PFSK-1 (cell line): ENCODE results near the gene ADGRF3.

Source experiments
- FOXP2 ChIP-seq: optimal IDR thresholded peaks from 2 replicates; pipeline ENCODE3; 2011; ENCODE audit warnings: borderline replicate concordance, control low read depth, inconsistent platforms; ENCODE audit not compliant: insufficient read depth; ENCODE audit errors: extremely low read length, extremely low read depth
- POLR2AphosphoS5 ChIP-seq: IDR thresholded peaks from 2 replicates; pipeline ENCODE4 v1.6.1; 2012; ENCODE audit warnings: low read depth, mild to moderate bottlenecking, control low read depth, low read length, moderate library complexity
- REST ChIP-seq, 2 experiments: IDR thresholded peaks; 2 replicates each; pipeline versions ENCODE4 v1.6.1 to v1.8.0; 2011 to 2012; ENCODE audit warnings: low read depth in 2 of 2, low read length in 2 of 2, control low read depth in 1 of 2, inconsistent platforms in 1 of 2, mild to moderate bottlenecking in 1 of 2, moderate library complexity in 1 of 2; ENCODE audit not compliant: insufficient read depth in 1 of 2
- SIN3A ChIP-seq: IDR thresholded peaks from 2 replicates; pipeline ENCODE4 v1.6.1; 2012; ENCODE audit warnings: mild to moderate bottlenecking, low read length, moderate library complexity, borderline replicate concordance; ENCODE audit not compliant: insufficient read depth
- TAF1 ChIP-seq: IDR thresholded peaks from 2 replicates; pipeline ENCODE4 v1.6.1; 2012; ENCODE audit warnings: low read length, control low read depth, borderline replicate concordance; ENCODE audit not compliant: insufficient read depth

- no peak for TF ChIP-seq POLR2AphosphoS5
- no peak for TF ChIP-seq TAF1
- no peak for TF ChIP-seq REST (IDR thresholded peaks at IDR 0.05; ENCODE audit: insufficient read depth in 1 of 2, low read depth in 2 of 2, low read length in 2 of 2)
- TF ChIP-seq SIN3A = no peak
- no peak for TF ChIP-seq FOXP2
Measured at GRCh38 chr2:26268213-26268612, 78.4 kb downstream of the ADGRF3 start.
